ENCODE data around the gene RAD51B.

GRCh38 chr14:68306934-68307789 lies 487.6 kb downstream of the RAD51B start:
- TF ChIP-seq, protein P1, sequence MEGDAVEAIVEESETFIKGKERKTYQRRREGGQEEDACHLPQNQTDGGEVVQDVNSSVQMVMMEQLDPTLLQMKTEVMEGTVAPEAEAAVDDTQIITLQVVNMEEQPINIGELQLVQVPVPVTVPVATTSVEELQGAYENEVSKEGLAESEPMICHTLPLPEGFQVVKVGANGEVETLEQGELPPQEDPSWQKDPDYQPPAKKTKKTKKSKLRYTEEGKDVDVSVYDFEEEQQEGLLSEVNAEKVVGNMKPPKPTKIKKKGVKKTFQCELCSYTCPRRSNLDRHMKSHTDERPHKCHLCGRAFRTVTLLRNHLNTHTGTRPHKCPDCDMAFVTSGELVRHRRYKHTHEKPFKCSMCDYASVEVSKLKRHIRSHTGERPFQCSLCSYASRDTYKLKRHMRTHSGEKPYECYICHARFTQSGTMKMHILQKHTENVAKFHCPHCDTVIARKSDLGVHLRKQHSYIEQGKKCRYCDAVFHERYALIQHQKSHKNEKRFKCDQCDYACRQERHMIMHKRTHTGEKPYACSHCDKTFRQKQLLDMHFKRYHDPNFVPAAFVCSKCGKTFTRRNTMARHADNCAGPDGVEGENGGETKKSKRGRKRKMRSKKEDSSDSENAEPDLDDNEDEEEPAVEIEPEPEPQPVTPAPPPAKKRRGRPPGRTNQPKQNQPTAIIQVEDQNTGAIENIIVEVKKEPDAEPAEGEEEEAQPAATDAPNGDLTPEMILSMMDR (conservative IDR thresholded peaks at IDR 0.05 in 1 of 2, IDR thresholded peaks at IDR 0.05 in 1 of 2; ENCODE audit: low read depth in 1 of 2, low read length in 2 of 2), result no peak
- TF ChIP-seq EZH2 (IDR thresholded peaks at IDR 0.05; ENCODE audit: low read length, missing control alignments), result no peak
